SH-SY5Y (cell line): ENCODE results near the gene LNP1.

Experiments used
- GATA2 ChIP-seq: IDR thresholded peaks from 2 replicates; pipeline ENCODE4 v1.6.1; 2011; ENCODE audit warnings: mild to moderate bottlenecking, low read depth, low read length
- GATA3 ChIP-seq: IDR thresholded peaks from 2 replicates; pipeline ENCODE4 v1.6.1; 2011; ENCODE audit warnings: low read depth, mild to moderate bottlenecking, low read length, moderate library complexity

- TF ChIP-seq GATA3 (no peak), GATA2 (no peak)
Observed at GRCh38 chr3:100482176-100482575, 80.8 kb downstream of the LNP1 start.
